SJSA1 (cell line): Measurements from ENCODE around the gene DACH2. TPM values are rescaled to one million over a fixed set of nuclear protein-coding genes. Genes with fewer than 3 reads are reported as not detected.

Experiments
- DNase-seq, 2 experiments: peaks; one replicate each; pipeline ENCODE4 v3.0.0-alpha.2; 2015 to 2020; ENCODE audit warnings: low spot score in 2 of 2, low read depth in 1 of 2
- H3K27ac ChIP-seq: fragments of 250-450 bp; sonication (Bioruptor Pico); 2 replicates; pipeline ENCODE4 v1.5.1; 2020; ENCODE audit warnings: mild to moderate bottlenecking, moderate library complexity
- H3K27me3 ChIP-seq: fragments of 250-450 bp; sonication (Bioruptor Pico); replicated peaks from 2 replicates; pipeline ENCODE4 v1.5.1; 2020; ENCODE audit warnings: mild to moderate bottlenecking, moderate library complexity
- H3K36me3 ChIP-seq: fragments of 250-450 bp; sonication (Bioruptor Pico); 2 replicates; pipeline ENCODE4 v1.5.1; 2020; ENCODE audit warnings: mild to moderate bottlenecking
- H3K4me1 ChIP-seq: fragments of 250-450 bp; sonication (Bioruptor Pico); replicated peaks from 2 replicates; pipeline ENCODE4 v1.6.1; 2021; ENCODE audit warnings: mild to moderate bottlenecking
- H3K4me3 ChIP-seq: fragments of 250-450 bp; sonication (Bioruptor Pico); 2 replicates; pipeline ENCODE4 v1.5.1; 2020; ENCODE audit warnings: mild to moderate bottlenecking
- H3K9me3 ChIP-seq: fragments of 250-450 bp; sonication (Bioruptor Pico); replicated peaks from 2 replicates; pipeline ENCODE4 v1.5.1; 2020; ENCODE audit warnings: mild to moderate bottlenecking
- total RNA-seq: library from RNA; depleted of rRNA; stranded (reverse); fragments of >200 nt; shearing (Covaris generic); gene quantifications from 2 replicates; pipeline ENCODE4 v1.2.3, GENCODE V29; 2014; rRNA removed

The DACH2 gene
- total RNA-seq, 1 experiment from 2014 or later: not detected

GRCh38 chrX:86714441-86714840, 566.2 kb downstream of the DACH2 start:
- no peak overlapping the region for H3K4me3 ChIP-seq
- H3K4me1 ChIP-seq: no peaks in the 10 kb centered on the region
- H3K36me3 ChIP-seq: no peaks in the 10 kb centered on the region
- no peaks in the 10 kb centered on the region for H3K9me3 ChIP-seq
- DNase-seq: no peak
- H3K27me3 ChIP-seq: no peaks in the 10 kb centered on the region
- no peak overlapping the region for H3K27ac ChIP-seq

- H3K27ac ChIP-seq: no peak overlapping the region
- no peak overlapping the region for H3K4me3 ChIP-seq
- no peaks in the 10 kb centered on the region for H3K9me3 ChIP-seq
- H3K27me3 ChIP-seq: no peaks in the 10 kb centered on the region
- no peaks in the 10 kb centered on the region for H3K36me3 ChIP-seq
- DNase-seq: no peak
- H3K4me1 ChIP-seq: no peaks in the 10 kb centered on the region
These were observed 576.0 kb downstream of the DACH2 start for GRCh38 chrX:86724277-86724676.

GRCh38 chrX:86747091-86747490, 598.8 kb downstream of the DACH2 start:
- Histone ChIP-seq H3K27ac (no peak overlapping the region), H3K4me1 (no peaks in the 10 kb centered on the region), H3K27me3 (no peaks in the 10 kb centered on the region), H3K36me3 (no peaks in the 10 kb centered on the region), H3K4me3 (no peak overlapping the region), H3K9me3 (no peaks in the 10 kb centered on the region)
- no peak for DNase-seq

- Histone ChIP-seq H3K27me3 (no peaks in the 10 kb centered on the region), H3K4me1 (no peaks in the 10 kb centered on the region), H3K9me3 (no peaks in the 10 kb centered on the region), H3K4me3 (no peak overlapping the region), H3K27ac (no peak overlapping the region), H3K36me3 (no peaks in the 10 kb centered on the region)
- DNase-seq: no peak
These were observed 657.0 kb downstream of the DACH2 start for GRCh38 chrX:86805241-86805640.

- no peak for DNase-seq
- Histone ChIP-seq H3K27me3 (no peaks in the 10 kb centered on the region), H3K4me1 (no peaks in the 10 kb centered on the region), H3K9me3 (no peaks in the 10 kb centered on the region), H3K36me3 (no peaks in the 10 kb centered on the region), H3K27ac (no peak overlapping the region), H3K4me3 (no peak overlapping the region)
These were observed 658.5 kb downstream of the DACH2 start for GRCh38 chrX:86806786-86807185.

GRCh38 chrX:86809651-86810050, 661.4 kb downstream of the DACH2 start:
- no peak overlapping the region for H3K27ac ChIP-seq
- DNase-seq: no peak
- no peaks in the 10 kb centered on the region for H3K36me3 ChIP-seq
- H3K4me3 ChIP-seq: no peak overlapping the region
- no peaks in the 10 kb centered on the region for H3K27me3 ChIP-seq
- no peaks in the 10 kb centered on the region for H3K9me3 ChIP-seq
- H3K4me1 ChIP-seq: no peaks in the 10 kb centered on the region

GRCh38 chrX:86829786-86830185, 681.5 kb downstream of the DACH2 start:
- H3K27ac ChIP-seq: no peak overlapping the region
- H3K36me3 ChIP-seq: no peaks in the 10 kb centered on the region
- no peaks in the 10 kb centered on the region for H3K27me3 ChIP-seq
- H3K9me3 ChIP-seq: no peaks in the 10 kb centered on the region
- H3K4me3 ChIP-seq: no peak overlapping the region
- no peak for DNase-seq
- H3K4me1 ChIP-seq: no peaks in the 10 kb centered on the region

GRCh38 chrX:86830685-86831084, 682.4 kb downstream of the DACH2 start:
- Histone ChIP-seq H3K36me3 (no peaks in the 10 kb centered on the region), H3K27ac (no peak overlapping the region), H3K27me3 (no peaks in the 10 kb centered on the region), H3K9me3 (no peaks in the 10 kb centered on the region), H3K4me3 (no peak overlapping the region), H3K4me1 (no peaks in the 10 kb centered on the region)
- no peak for DNase-seq

- no peaks in the 10 kb centered on the region for H3K4me1 ChIP-seq
These were observed 696.9 kb downstream of the DACH2 start for GRCh38 chrX:86845101-86845500.

More at GRCh38 chrX:86845101-86845500, 696.9 kb downstream of the DACH2 start:
- no peak overlapping the region for H3K27ac ChIP-seq
- H3K4me3 ChIP-seq: no peak overlapping the region
- no peaks in the 10 kb centered on the region for H3K27me3 ChIP-seq
- no peak for DNase-seq
- H3K36me3 ChIP-seq: no peaks in the 10 kb centered on the region
- H3K9me3 ChIP-seq: no peaks in the 10 kb centered on the region

Other genes starting within 250 kb of the DACH2 start
- gene CHM, start 100.9 kb upstream of the DACH2 start, total RNA-seq: 21.1 and 27.0 TPM in 2 replicates